ENCODE data around the gene SNX6.
"Not testable (repeated sequence)": the region's sequence is repeated elsewhere in the genome, so short reads cannot be mapped to it uniquely, and the experiment has no call there.

SNX6 gene

GRCh38 chr14:34629657-34630529 is at the start of gene SNX6:
SNX6 (minus strand) TSS chr14:34630148; CDS start chr14:34630116, 32 bp downstream.
- peak; percentile 71 for DNase-seq

- DNase-seq = no peak
These were observed 48.8 kb upstream of the SNX6 start for GRCh38 chr14:34678735-34679134.

GRCh38 chr14:34678306-34678705 is 48.4 kb upstream of the SNX6 start:
- no peak for DNase-seq

GRCh38 chr14:34676516-34677211 is 46.7 kb upstream of the SNX6 start:
- no peak for DNase-seq

GRCh38 chr14:34673702-34674101 is 43.8 kb upstream of the SNX6 start:
- DNase-seq = no peak

- DNase-seq = no peak
These were observed 41.8 kb upstream of the SNX6 start for GRCh38 chr14:34671716-34672115.

- no peak for DNase-seq
These were observed 38.2 kb upstream of the SNX6 start for GRCh38 chr14:34668111-34668510.

- no peak for DNase-seq
These were observed 37.1 kb upstream of the SNX6 start for GRCh38 chr14:34667007-34667406.

GRCh38 chr14:34665785-34666435 is 36.0 kb upstream of the SNX6 start:
- no peak for DNase-seq

GRCh38 chr14:34662561-34663088 is 32.7 kb upstream of the SNX6 start:
- DNase-seq = no peak

GRCh38 chr14:34660796-34661195 is 30.8 kb upstream of the SNX6 start:
- no peak for DNase-seq

GRCh38 chr14:34655959-34656358 is 26.0 kb upstream of the SNX6 start:
- DNase-seq = no peak

- not testable (repeated sequence) for DNase-seq
These were observed 23.1 kb upstream of the SNX6 start for GRCh38 chr14:34653073-34653472.

- DNase-seq = not testable (repeated sequence)
These were observed 22.4 kb upstream of the SNX6 start for GRCh38 chr14:34652348-34652747.

GRCh38 chr14:34650786-34651584 is 21.0 kb upstream of the SNX6 start:
- DNase-seq = no peak

GRCh38 chr14:34650006-34650405 is 20.1 kb upstream of the SNX6 start:
- DNase-seq = not testable (repeated sequence)

GRCh38 chr14:34649344-34649743 is 19.4 kb upstream of the SNX6 start:
- DNase-seq = no peak

GRCh38 chr14:34646570-34647255 is 16.8 kb upstream of the SNX6 start:
- no peak for DNase-seq

- DNase-seq = no peak
These were observed 13.4 kb upstream of the SNX6 start for GRCh38 chr14:34643361-34643760.

- DNase-seq = no peak
These were observed 12.6 kb upstream of the SNX6 start for GRCh38 chr14:34642595-34642994.

GRCh38 chr14:34640826-34641225 is 10.9 kb upstream of the SNX6 start:
- no peak for DNase-seq

- not testable (repeated sequence) for DNase-seq
These were observed 4.4 kb upstream of the SNX6 start for GRCh38 chr14:34634360-34634771.

All from NCI-H1048 (cell line).